Breast epithelium (tissue), 3 donors: ENCODE results near the gene TACR3.
"Not testable (repeated sequence)": the region's sequence is repeated elsewhere in the genome, so short reads cannot be mapped to it uniquely, and the experiment has no call there.

Source experiments
- POLR2AphosphoS5 ChIP-seq, 3 donors: sonication (generic); formaldehyde crosslinking; IDR thresholded peaks; one replicate each; pipeline ENCODE4 v1.6.1; 2017; ENCODE audit warnings: antibody characterized with exemption in 3 of 3
- TF ChIP-seq, protein P1 (sequence below), 3 donors: fragments of 450-650 bp; IDR thresholded peaks; one replicate each; pipeline ENCODE4 v1.5.1; 2016 to 2017; ENCODE audit warnings: antibody characterized with exemption in 3 of 3, mild to moderate bottlenecking in 3 of 3, moderate library complexity in 3 of 3

- TF ChIP-seq, protein P1, sequence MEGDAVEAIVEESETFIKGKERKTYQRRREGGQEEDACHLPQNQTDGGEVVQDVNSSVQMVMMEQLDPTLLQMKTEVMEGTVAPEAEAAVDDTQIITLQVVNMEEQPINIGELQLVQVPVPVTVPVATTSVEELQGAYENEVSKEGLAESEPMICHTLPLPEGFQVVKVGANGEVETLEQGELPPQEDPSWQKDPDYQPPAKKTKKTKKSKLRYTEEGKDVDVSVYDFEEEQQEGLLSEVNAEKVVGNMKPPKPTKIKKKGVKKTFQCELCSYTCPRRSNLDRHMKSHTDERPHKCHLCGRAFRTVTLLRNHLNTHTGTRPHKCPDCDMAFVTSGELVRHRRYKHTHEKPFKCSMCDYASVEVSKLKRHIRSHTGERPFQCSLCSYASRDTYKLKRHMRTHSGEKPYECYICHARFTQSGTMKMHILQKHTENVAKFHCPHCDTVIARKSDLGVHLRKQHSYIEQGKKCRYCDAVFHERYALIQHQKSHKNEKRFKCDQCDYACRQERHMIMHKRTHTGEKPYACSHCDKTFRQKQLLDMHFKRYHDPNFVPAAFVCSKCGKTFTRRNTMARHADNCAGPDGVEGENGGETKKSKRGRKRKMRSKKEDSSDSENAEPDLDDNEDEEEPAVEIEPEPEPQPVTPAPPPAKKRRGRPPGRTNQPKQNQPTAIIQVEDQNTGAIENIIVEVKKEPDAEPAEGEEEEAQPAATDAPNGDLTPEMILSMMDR (IDR thresholded peaks at IDR 0.05), result not testable (repeated sequence)
- TF ChIP-seq POLR2AphosphoS5 (IDR thresholded peaks at IDR 0.05), result not testable (repeated sequence)
Observed at GRCh38 chr4:103559178-103559577, 160.6 kb downstream of the TACR3 start.
